Measurements from ENCODE around the gene VPS41.

The VPS41 gene

GRCh38 chr7:38704751-38705150 is 204.2 kb downstream of the VPS41 start:
- H3K4me3 ChIP-seq (replicated peaks; ENCODE audit: low read depth, low read length), result no peak overlapping the region
- no peak for DNase-seq (ENCODE audit: extremely low read depth, low read depth)
- TF ChIP-seq CTCF (IDR thresholded peaks at IDR 0.05; ENCODE audit: low read depth, low read length, missing control alignments), result no peak

- TF ChIP-seq CTCF (IDR thresholded peaks at IDR 0.05; ENCODE audit: low read depth, low read length, missing control alignments), result no peak
- no peak overlapping the region for H3K4me3 ChIP-seq (replicated peaks; ENCODE audit: low read depth, low read length)
- DNase-seq (ENCODE audit: extremely low read depth, low read depth), result no peak
Observed at GRCh38 chr7:38704041-38704547, 204.9 kb downstream of the VPS41 start.

GRCh38 chr7:38703093-38703492 is 205.9 kb downstream of the VPS41 start:
- H3K4me3 ChIP-seq (replicated peaks; ENCODE audit: low read depth, low read length), result no peak overlapping the region
- no peak for DNase-seq (ENCODE audit: extremely low read depth, low read depth)
- no peak for TF ChIP-seq CTCF (IDR thresholded peaks at IDR 0.05; ENCODE audit: low read depth, low read length, missing control alignments)

GRCh38 chr7:38702002-38702535 is 206.9 kb downstream of the VPS41 start:
- DNase-seq (ENCODE audit: extremely low read depth, low read depth), result no peak
- H3K4me3 ChIP-seq (replicated peaks; ENCODE audit: low read depth, low read length), result no peak overlapping the region
- TF ChIP-seq CTCF (IDR thresholded peaks at IDR 0.05; ENCODE audit: low read depth, low read length, missing control alignments), result no peak

GRCh38 chr7:38700116-38700515 is 208.9 kb downstream of the VPS41 start:
- TF ChIP-seq CTCF (IDR thresholded peaks at IDR 0.05; ENCODE audit: low read depth, low read length, missing control alignments), result no peak

GRCh38 chr7:38699471-38699870 is 209.5 kb downstream of the VPS41 start:
- DNase-seq (ENCODE audit: extremely low read depth, low read depth), result peak; percentile 6
- no peak overlapping the region for H3K4me3 ChIP-seq (replicated peaks; ENCODE audit: low read depth, low read length)
- TF ChIP-seq CTCF (IDR thresholded peaks at IDR 0.05; ENCODE audit: low read depth, low read length, missing control alignments), result no peak

More at GRCh38 chr7:38700116-38700515, 208.9 kb downstream of the VPS41 start:
- DNase-seq (ENCODE audit: extremely low read depth, low read depth), result no peak
- H3K4me3 ChIP-seq (replicated peaks; ENCODE audit: low read depth, low read length), result no peak overlapping the region

GRCh38 chr7:38694326-38694725 is 214.7 kb downstream of the VPS41 start:
- H3K4me3 ChIP-seq (replicated peaks; ENCODE audit: low read depth, low read length), result no peak overlapping the region
- DNase-seq (ENCODE audit: extremely low read depth, low read depth), result no peak
- no peak for TF ChIP-seq CTCF (IDR thresholded peaks at IDR 0.05; ENCODE audit: low read depth, low read length, missing control alignments)

All from HFF-Myc (cell line).